VCaP (cell line): Measurements from ENCODE around the gene WEE1.

Source experiments
- H3K27ac ChIP-seq: fragments of 450-650 bp; 2 replicates; pipeline ENCODE4 v1.5.1; 2017
- TF ChIP-seq, protein P1 (sequence below): fragments of 450-650 bp; conservative IDR thresholded peaks from 2 replicates; pipeline ENCODE4 v1.5.1; 2017; ENCODE audit warnings: mild to moderate bottlenecking, moderate library complexity

WEE1 gene

DNA sequence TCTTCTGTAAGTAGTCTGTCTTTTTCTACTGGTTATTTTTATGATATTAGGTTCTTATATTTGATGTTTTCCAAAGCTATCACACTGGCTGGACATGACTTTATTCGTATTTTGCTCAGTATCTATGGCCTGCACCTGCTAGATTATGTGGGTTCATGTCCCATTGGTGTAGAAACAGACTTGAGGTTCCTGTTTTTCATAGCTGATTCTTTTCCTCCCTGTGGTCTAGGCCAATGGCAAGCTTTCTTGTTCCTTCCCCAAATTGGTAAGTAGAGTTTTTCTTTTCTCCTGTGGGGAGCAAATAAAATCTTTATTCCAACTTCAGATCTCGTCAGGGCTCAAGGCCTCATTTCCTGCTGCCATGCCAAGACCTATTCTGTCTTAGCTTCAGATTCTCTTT lies 60.2 kb downstream of the WEE1 start:
- TF ChIP-seq, protein P1, sequence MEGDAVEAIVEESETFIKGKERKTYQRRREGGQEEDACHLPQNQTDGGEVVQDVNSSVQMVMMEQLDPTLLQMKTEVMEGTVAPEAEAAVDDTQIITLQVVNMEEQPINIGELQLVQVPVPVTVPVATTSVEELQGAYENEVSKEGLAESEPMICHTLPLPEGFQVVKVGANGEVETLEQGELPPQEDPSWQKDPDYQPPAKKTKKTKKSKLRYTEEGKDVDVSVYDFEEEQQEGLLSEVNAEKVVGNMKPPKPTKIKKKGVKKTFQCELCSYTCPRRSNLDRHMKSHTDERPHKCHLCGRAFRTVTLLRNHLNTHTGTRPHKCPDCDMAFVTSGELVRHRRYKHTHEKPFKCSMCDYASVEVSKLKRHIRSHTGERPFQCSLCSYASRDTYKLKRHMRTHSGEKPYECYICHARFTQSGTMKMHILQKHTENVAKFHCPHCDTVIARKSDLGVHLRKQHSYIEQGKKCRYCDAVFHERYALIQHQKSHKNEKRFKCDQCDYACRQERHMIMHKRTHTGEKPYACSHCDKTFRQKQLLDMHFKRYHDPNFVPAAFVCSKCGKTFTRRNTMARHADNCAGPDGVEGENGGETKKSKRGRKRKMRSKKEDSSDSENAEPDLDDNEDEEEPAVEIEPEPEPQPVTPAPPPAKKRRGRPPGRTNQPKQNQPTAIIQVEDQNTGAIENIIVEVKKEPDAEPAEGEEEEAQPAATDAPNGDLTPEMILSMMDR, result no peak
- no peak overlapping the region for H3K27ac ChIP-seq

- no peak overlapping the region for H3K27ac ChIP-seq
- TF ChIP-seq, protein P1, result no peak
Measured at GRCh38 chr11:9636691-9637090, 63.2 kb downstream of the WEE1 start.

DNA sequence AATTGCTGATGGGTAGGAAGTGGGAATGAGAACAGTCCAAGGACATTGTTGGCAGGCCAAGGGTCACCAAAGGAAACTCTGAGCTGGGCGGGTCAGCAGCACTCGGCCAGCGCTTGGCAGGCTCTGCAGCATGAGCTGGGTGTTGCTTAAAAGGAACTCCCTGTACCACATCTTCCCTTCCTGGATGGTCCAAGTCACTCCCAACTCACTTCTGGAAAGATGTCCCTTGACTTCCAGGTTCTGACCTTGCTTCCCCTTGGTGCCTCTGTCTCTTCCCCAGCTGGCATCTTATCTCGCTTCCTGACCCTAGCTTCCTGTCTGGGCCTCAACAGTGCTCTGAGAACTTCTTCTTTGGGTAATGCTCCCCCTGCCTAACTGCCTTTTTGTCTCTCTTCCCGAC lies 65.6 kb downstream of the WEE1 start:
- TF ChIP-seq, protein P1, result no peak
- no peak overlapping the region for H3K27ac ChIP-seq
